DND-41 (cell line): ENCODE data around the gene CIAO1.

Source experiments
- ATAC-seq: fragments of 200-7000 bp; cut with Tn5 transposase; 3 replicates; pipeline ENCODE4 v1.9.1; 2021; ENCODE audit warnings: low read depth; ENCODE audit not compliant: insufficient read depth
- DNase-seq: peaks from one replicate; pipeline ENCODE4 v3.0.0-alpha.2; 2020
- H2AFZ ChIP-seq: 2 replicates; pipeline ENCODE4 v1.6.0; 2012; ENCODE audit warnings: low read depth, low read length
- H3K27ac ChIP-seq: 2 replicates; pipeline ENCODE4 v1.5.1; 2012; ENCODE audit warnings: low read length, inconsistent platforms
- H3K27me3 ChIP-seq: fragments of 200-600 bp; sonication (generic); 2 replicates; pipeline ENCODE4 v1.6.0; 2012; ENCODE audit warnings: low read length, mild to moderate bottlenecking, inconsistent platforms; ENCODE audit not compliant: insufficient read depth, poor library complexity
- H3K36me3 ChIP-seq: 2 replicates; pipeline ENCODE4 v1.5.1; 2012; ENCODE audit warnings: low read length, inconsistent platforms; ENCODE audit not compliant: insufficient read depth
- H3K4me1 ChIP-seq: 2 replicates; pipeline ENCODE4 v1.5.1; 2012; ENCODE audit warnings: mild to moderate bottlenecking, low read length; ENCODE audit not compliant: insufficient read depth
- H3K4me2 ChIP-seq: 2 replicates; pipeline ENCODE4 v1.6.0; 2012; ENCODE audit warnings: mild to moderate bottlenecking, moderate library complexity, low read length, inconsistent platforms; ENCODE audit not compliant: insufficient read depth
- H3K4me3 ChIP-seq, 2 experiments: fragments of 200-600 bp in 1 of 2; shearing (Covaris generic) in 1 of 2; 2 replicates each; pipeline ENCODE4 v1.5.1; 2012 to 2016; ENCODE audit warnings: inconsistent platforms in 2 of 2, low read length in 2 of 2, mild to moderate bottlenecking in 2 of 2, low read depth in 1 of 2, moderate library complexity in 1 of 2
- H3K79me2 ChIP-seq: 2 replicates; pipeline ENCODE4 v1.6.0; 2012; ENCODE audit warnings: low read length, inconsistent platforms; ENCODE audit not compliant: insufficient read depth
- H3K9ac ChIP-seq: 2 replicates; pipeline ENCODE4 v1.6.0; 2012; ENCODE audit warnings: low read depth, mild to moderate bottlenecking, inconsistent platforms, low read length, moderate library complexity
- H3K9me3 ChIP-seq: 2 replicates; pipeline ENCODE4 v1.5.1; 2012; ENCODE audit warnings: low read length, moderate library complexity, mild to moderate bottlenecking, inconsistent platforms; ENCODE audit not compliant: insufficient read depth, severe bottlenecking
- H4K20me1 ChIP-seq: 2 replicates; pipeline ENCODE4 v1.6.0; 2012; ENCODE audit warnings: low read length; ENCODE audit not compliant: insufficient read depth
- CTCF ChIP-seq: IDR thresholded peaks from 2 replicates; pipeline ENCODE4 v1.5.1; 2012; ENCODE audit warnings: borderline replicate concordance, low read length, moderate library complexity, mild to moderate bottlenecking; ENCODE audit not compliant: poor library complexity, severe bottlenecking; ENCODE audit errors: extremely low read depth
- EZH2 ChIP-seq: IDR thresholded peaks from 3 replicates; pipeline ENCODE4 v1.6.1; 2012; ENCODE audit warnings: borderline replicate concordance, low read depth, mild to moderate bottlenecking, moderate library complexity, low read length, inconsistent platforms; ENCODE audit not compliant: severe bottlenecking

Gene CIAO1

GRCh38 chr2:96273763-96274162 lies 7.7 kb downstream of the CIAO1 start:
- Histone ChIP-seq H2AFZ (no peak overlapping the region), H3K4me2 (no peak overlapping the region), H3K79me2 (no peaks in the 10 kb centered on the region), H3K36me3 (peaks cover 88% of the 10 kb centered on the region), H3K4me3 (no peak overlapping the region), H4K20me1 (peaks cover 17% of the 10 kb centered on the region), H3K9ac (no peak overlapping the region), H3K9me3 (no peaks in the 10 kb centered on the region), H3K4me1 (no peaks in the 10 kb centered on the region), H3K27ac (no peak overlapping the region), H3K27me3 (no peaks in the 10 kb centered on the region)
- no peak for ATAC-seq
- no peak for DNase-seq
- TF ChIP-seq EZH2 = no peak
- no peak for TF ChIP-seq CTCF

DNA sequence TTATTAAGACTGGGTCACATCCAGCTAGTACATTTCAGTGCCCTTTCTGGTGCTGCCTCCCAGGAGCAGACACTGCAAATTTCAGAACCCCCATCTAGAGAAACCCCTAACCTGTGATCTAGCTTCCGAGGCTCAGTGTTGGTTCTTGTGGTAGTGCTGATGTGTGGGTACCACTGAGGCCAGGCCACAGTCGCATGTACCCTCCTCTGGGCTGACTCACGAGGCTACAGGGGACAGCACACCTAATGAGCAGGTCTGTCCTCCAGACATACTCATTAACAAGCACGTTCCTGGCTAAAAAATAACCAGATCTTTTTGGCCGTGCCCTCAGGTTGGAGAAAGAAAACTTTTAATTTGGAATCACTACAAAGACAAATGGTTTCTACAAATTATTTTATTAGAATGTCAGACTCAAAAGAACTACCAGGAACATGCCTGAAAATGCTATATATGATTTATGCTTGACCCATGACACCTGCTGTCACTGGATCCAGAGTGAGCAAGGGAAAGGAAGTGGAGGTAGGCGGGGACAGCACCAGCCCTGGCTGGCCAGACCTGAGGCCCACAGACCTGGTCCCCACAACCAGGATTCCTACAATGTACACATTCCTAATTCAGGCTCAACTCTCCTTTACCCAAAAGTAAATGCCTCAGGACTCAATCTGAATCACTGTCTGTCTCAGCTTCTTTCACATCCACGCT lies 8.5 kb downstream of the CIAO1 start:
- 0 out of 3 replicates have a peak, but pooled peaks have one; percentile 14 for ATAC-seq
- H3K27ac ChIP-seq = no peak overlapping the region
- no peak for DNase-seq

DNA sequence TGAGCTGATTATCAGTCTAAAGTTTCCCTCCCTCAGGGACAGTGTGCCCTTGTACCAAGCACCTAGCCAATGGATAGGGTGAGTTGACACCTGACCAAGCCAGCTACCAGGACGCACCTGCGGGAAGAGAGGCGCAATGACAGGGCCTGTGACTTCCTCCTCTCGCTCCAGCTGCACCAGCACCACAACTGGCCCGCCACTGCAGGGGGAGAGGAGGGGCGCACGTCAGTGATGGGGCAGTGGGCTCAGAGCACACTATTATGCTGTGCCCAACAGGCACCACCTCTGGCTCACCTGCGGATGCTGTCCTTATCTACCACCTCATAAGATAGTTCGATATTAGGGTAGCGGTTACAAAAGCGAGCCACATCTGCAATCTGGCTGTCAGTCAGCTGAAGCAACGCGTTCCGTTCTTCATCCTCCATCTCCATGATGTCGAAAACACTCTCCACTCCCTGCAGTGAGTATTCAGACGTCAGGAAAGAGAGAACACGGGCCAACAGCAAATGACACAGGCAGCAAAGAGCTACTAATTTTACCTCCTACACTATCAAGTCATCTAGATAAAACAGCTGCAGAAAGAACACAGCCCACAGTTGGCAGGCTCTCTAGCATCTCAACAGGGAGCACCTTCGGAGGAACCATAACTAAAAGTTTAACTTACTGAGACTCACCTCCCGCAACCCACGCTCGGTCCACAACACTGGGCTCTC lies 10.9 kb downstream of the CIAO1 start:
- Histone ChIP-seq H2AFZ (no peak overlapping the region), H3K79me2 (no peaks in the 10 kb centered on the region), H3K9ac (no peak overlapping the region), H3K4me2 (no peak overlapping the region), H3K27me3 (no peaks in the 10 kb centered on the region), H3K36me3 (peaks cover 89% of the 10 kb centered on the region), H3K9me3 (no peaks in the 10 kb centered on the region), H4K20me1 (peaks cover 13% of the 10 kb centered on the region), H3K27ac (no peak overlapping the region), H3K4me1 (no peaks in the 10 kb centered on the region), H3K4me3 (no peak overlapping the region)
- ATAC-seq (0 out of 3 replicates have a peak, but pooled peaks have one; percentile 4), DNase-seq (no peak)
- TF ChIP-seq EZH2 = no peak
- TF ChIP-seq CTCF = no peak

More for the DNA sequence above, 8.5 kb downstream of the CIAO1 start:
- Histone ChIP-seq H3K27me3 (no peaks in the 10 kb centered on the region), H3K9me3 (no peaks in the 10 kb centered on the region), H2AFZ (no peak overlapping the region), H3K4me1 (no peaks in the 10 kb centered on the region), H3K79me2 (no peaks in the 10 kb centered on the region), H3K36me3 (peaks cover 88% of the 10 kb centered on the region), H3K4me2 (no peak overlapping the region), H3K9ac (no peak overlapping the region), H3K4me3 (no peak overlapping the region), H4K20me1 (peaks cover 17% of the 10 kb centered on the region)
- TF ChIP-seq EZH2 = no peak
- TF ChIP-seq CTCF = no peak
